HG03378 (cell line): ENCODE results near the gene HGFAC.

Experiments used
- ATAC-seq: cut with Tn5 transposase; IDR thresholded peaks from one replicate; pipeline ENCODE4 v1.9.1; 2021; ENCODE audit warnings: mild to moderate bottlenecking, moderate library complexity; ENCODE audit not compliant: unreplicated experiment

The HGFAC gene

DNA sequence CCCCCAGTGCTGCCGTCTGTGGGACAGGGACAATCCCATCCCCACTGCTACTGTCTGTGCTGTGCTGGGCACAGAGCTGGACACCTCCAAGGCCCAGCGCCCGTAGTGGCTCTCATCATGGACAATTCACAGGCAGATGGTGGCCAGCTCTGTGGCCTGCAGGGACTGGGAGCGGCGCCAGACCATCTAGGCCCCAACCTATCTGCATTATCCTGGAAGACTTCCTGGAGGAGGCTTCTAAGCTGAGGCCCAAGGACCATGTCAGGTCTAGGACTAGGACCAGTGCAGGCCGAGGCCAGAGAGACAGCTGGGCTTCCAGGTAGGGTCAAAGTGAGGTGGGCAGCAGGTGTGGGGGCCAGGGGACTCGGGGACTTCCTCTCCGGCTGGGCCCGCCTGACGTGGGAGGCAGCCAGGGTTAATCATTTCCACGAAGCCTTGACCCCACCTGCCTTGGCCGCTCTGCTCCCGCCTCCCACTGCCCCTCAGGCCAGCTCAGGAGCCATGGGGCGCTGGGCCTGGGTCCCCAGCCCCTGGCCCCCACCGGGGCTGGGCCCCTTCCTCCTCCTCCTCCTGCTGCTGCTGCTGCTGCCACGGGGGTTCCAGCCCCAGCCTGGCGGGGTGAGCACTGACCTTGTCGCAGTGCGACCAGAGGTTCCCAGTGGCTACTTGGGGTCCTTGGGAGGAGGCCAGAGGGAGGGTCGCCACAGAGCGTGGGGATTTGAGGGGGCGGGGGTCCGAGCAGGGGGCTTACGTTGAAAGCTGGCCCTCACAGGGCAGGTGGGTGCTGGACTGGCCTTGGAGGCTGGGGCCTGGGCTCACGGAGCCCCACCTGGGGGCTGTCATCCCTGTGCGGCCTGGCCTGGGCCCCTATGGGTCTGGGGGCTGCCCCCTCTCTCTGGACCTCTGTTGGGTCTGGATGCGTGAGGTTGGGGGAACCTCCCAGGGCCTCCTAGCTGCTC is at the start of gene HGFAC:
TSS of gene HGFAC (plus strand) at position 468 of the 959 bp plus-strand sequence. CDS start at position 502, 34 bp downstream.
- ATAC-seq = no peak

GRCh38 chr4:3392321-3392720 is 49.4 kb upstream of the HGFAC start:
- no peak for ATAC-seq

DNA sequence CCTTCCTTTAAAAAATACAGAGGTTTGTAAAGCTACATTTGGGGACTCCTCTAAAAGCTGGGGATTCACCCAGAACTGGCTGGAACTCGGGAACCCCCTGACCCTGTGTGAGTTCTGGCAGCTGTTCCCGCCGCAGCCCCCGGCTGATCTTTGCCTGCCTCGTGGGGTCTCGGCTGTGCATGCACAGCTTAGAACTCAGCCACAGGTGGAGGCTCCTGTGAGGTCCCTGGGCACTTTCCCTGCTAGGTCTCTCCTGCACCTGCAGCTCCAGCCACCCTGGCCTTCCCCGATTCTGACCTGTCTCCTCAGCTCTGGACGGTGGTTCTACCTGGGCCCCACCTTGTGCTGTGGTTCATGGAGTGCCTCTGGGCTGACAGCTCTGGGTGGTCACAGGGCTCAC is 48.6 kb upstream of the HGFAC start:
- ATAC-seq = no peak

- ATAC-seq = no peak
Observed at GRCh38 chr4:3396600-3396999, 45.2 kb upstream of the HGFAC start.

DNA sequence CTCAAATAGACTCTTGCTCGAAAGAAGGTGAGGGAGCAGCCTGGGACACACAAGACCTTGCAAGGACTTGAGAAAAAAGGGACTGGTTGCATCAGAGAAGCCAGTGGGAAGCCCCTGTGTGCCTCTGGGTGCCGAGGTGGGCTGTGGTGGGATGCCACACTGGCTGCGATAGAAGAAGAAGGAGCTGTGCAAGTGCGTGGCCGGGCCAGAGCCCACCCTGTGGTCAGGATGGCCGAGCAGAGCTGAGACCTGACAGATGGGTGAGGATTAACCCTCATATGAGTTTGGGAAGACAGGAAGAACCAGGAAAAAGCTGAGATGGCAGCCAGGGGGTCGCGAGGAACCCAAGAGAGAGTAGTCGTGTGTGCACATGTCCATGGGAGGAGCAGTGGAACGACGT is 44.6 kb upstream of the HGFAC start:
- ATAC-seq = no peak

GRCh38 chr4:3399277-3400194 is 42.2 kb upstream of the HGFAC start:
- no peak for ATAC-seq

GRCh38 chr4:3401436-3402171 is 40.2 kb upstream of the HGFAC start:
- no peak for ATAC-seq

DNA sequence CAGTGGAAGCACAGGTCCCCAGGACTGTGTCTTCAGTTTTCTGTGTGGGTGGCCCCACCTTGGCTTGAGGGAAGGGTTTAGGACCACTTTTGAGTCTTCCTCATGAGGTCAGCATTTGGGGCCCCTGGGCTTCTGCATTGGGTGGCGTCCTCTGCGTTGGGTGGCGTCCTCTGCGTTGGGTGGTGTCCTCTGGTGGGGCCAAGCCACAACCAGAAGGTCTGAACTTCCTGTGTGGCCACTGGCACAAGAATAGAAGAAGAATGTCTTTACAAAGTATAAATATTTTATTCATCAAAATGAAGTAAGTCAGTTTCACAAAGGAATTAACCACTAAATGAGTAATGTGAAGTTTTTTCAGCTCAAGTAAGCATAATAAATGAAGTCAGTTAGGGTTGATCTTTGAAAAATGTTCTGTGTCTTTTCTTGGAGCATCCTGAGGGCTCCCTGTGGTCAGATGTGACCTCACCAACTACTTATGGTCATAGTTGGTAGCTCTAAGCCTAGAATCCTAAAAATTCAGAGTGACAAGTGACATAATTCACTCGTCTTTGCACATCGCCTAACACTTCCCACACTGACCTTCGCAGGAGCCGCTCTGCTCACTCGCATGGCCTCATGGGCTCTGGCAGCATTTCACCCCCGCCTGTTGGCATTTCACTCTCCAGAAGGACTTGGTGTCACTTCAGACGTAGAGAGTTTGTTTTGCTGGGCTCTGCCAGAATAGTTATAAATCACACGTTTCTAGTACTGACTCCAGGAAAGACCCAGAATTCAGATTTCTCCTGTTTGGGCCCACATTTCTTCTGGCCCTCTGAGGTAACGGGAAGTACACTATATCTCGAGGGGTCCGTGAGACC is 39.0 kb upstream of the HGFAC start:
- no peak for ATAC-seq

DNA sequence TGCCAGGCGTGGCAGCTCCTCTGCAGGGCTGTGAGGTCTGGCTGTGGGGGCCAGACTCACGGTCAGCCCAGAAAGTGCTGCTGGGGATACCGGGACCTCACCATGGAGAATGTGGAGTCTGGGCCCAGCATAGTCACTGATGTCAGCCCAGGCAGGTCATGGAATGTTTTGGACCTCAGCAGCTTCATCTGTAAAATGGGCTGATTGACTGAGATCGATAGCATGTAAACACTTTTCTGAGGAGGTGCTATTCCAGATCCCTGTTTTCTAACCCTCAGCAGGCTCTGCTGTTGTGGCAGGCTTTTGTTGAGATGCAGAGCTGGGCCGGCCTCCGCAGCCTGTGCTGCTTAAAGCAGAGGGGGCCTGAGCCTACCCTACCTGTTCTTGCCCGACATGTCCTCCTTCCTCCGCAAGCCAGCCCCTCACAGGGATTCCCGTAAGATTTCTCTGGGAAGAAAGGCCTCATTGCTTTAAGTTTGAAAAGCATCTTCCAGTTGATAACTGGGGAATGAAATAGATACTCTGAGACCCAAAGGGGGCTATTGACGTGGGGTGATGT is 38.3 kb upstream of the HGFAC start:
- no peak for ATAC-seq

DNA sequence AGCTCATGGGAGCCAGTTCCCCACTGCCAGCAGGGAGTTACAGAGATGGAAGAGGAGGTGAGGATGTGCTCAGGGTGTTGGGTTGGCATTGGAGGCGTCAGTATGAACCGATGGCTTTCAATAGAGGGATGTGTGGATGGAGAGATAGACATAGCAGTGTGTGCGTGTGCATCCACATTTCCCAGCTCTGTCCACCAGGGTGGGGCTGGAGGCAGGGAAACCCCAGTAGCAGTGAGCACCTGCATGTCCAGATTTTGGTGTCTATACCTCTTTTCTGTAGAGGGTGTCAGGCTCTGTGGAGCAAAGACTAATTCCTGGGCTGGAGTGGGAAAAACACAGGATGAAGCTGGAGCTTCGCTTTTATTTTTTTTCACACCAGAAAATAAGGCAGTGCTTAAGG is 37.2 kb upstream of the HGFAC start:
- ATAC-seq = no peak

DNA sequence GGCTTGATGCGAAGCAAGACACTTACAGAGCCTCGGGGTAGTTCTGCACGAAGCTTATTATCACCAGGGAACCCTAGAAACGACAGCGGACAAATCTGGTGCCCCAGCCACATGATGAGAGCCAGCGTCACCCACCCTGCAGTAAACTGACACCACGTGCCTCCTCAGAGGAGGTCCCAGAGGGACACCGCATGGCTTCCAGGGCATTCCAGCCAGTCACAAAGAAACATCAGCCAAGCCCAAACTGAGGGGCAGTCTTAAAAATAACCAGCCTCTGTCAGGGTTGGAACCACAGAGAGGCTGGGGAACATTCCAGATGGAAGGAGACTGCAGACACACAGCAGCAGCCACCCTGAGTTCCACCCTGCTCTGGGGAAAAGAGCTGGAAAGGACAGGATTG is 36.6 kb upstream of the HGFAC start:
- ATAC-seq = no peak

- ATAC-seq = no peak
Observed at GRCh38 chr4:3406021-3406420, 35.7 kb upstream of the HGFAC start.

GRCh38 chr4:3406431-3406830 is 35.3 kb upstream of the HGFAC start:
- ATAC-seq = no peak

- no peak for ATAC-seq
Observed at GRCh38 chr4:3407171-3407771, 34.5 kb upstream of the HGFAC start.

DNA sequence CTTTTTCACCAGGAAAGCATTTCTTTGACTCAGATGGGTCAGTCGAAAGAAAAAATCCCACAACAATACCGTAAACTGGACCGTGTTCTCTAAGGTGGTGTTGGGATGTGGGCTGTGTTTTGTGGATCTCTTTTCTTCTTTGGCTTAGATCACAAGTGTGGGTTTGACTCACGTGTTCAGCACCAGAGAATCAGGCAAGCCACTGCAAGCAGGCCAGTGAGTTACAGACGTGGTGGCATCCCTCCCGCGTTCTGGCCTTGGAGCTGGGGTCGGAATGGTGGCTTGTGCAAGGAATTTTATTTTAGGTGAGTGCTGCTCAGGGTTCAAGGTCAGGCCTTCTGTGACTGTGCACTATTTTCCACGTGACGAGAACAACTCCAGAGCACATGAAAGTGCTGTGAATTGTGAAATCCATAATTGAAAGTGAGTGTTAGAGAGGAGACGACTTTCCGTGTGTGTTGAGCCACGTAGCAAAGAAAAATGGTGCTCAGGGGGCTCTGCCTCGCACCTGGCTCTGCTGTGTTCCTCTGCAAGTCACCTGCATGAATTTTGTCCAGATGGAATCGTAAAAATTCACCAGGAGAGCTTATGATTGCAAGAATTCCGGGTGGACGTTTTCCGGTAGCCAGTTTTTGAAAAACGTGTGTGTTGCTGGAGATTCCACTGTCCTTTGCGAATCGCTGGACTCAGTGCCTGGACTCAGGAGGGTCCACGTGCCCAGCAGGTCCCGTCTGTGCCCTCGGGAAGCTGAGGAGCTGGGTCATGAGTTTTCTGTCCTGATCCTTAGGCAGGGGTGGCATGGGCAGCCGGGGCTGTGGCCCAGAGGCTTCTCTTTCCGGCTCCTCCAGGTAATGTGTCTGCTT is 33.6 kb upstream of the HGFAC start:
- ATAC-seq = no peak

DNA sequence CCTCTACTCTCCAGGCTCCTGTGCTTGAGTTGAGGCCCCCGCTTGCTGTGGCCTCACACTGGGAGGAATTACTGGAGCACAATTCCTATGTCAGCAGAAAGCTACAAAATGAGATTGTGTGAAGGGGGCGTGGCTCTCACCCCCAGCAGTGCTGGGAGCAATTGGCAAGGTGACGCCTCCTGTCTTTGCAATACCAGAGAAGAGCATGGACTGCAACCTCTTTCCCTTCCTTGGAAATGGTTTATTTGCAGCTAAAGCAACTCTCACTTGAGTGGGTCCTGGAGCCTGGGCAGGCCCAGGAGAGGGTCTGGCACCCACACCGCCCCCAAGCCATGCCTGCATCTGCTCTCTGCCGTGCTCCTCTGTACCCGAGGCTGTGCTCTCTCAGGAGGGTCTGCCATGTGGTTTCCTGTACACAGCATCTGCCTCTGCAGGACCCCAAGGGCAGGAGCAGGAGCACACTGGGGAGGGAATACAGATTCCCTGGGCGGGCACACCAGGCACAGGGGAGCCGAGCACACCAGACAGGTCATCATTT is 32.9 kb upstream of the HGFAC start:
- no peak for ATAC-seq

- ATAC-seq = no peak
Observed at GRCh38 chr4:3409571-3410091, 32.1 kb upstream of the HGFAC start.
